GM19372 (cell line): ENCODE measurements around the gene EPM2AIP1.
"Not testable (repeated sequence)": the region's sequence is repeated elsewhere in the genome, so short reads cannot be mapped to it uniquely, and the experiment has no call there.

Experiments
- ATAC-seq: cut with Tn5 transposase; IDR thresholded peaks from one replicate; pipeline ENCODE4 v1.9.1; 2021; ENCODE audit warnings: mild to moderate bottlenecking, low read depth, moderate library complexity; ENCODE audit not compliant: unreplicated experiment

EPM2AIP1 gene

GRCh38 chr3:36993326-36994283 lies 674 bp upstream of the EPM2AIP1 start, which contains the start of gene MLH1:
Gene MLH1 (plus strand): TSS chr3:36993518. CDS start chr3:36993548, 30 bp downstream.
- peak; percentile 84 for ATAC-seq

GRCh38 chr3:36991923-36992805 lies 767 bp downstream of the EPM2AIP1 start:
- ATAC-seq, result no peak

DNA sequence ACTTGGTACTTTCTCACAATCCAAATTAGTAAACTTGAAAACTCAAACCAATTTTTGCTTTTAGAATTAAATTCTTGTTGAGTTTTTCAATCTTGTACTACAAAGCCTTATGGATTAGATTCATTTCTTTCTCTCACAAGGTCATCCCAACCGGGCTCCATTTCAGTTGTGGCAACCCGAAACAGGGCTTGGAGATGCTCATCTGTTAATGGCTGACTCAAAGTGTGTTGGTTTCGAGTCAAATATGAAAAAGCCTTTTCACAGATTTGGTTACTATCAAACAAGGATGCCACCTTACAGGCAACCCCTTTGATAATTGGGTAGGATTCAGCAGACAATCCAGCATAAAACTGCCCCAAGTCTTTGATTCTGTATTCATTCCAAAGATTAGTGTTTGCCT lies 1.8 kb downstream of the EPM2AIP1 start:
- no peak for ATAC-seq

GRCh38 chr3:36989568-36989967 lies 3.4 kb downstream of the EPM2AIP1 start:
- ATAC-seq, result no peak

- no peak for ATAC-seq
Observed at GRCh38 chr3:36989005-36989404, 3.9 kb downstream of the EPM2AIP1 start.

DNA sequence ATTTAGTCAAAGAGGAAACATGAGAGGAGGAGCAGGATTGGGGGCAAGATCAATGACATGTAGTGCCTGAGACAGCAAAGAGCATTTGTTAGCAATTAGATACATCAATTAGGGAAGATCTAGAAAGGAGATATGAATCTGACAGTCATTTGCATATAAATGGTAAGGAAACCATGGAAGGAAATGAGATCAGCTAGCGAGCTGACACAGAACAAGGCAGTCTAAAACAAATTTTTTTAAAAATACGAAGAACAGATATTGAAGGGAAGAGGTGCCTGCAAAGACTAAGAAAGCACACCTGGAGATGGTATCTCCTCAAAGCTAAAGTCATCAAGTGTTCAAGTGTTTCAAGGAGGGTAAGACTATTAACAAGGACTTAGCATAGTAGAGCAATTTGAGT lies 4.6 kb downstream of the EPM2AIP1 start:
- ATAC-seq, result no peak

- ATAC-seq, result no peak
Observed at GRCh38 chr3:36981006-36981405, 11.9 kb downstream of the EPM2AIP1 start.

- no peak for ATAC-seq
Observed at GRCh38 chr3:36973139-36973538, 19.8 kb downstream of the EPM2AIP1 start.

- no peak for ATAC-seq
Observed at GRCh38 chr3:36972163-36972562, 20.8 kb downstream of the EPM2AIP1 start.

DNA sequence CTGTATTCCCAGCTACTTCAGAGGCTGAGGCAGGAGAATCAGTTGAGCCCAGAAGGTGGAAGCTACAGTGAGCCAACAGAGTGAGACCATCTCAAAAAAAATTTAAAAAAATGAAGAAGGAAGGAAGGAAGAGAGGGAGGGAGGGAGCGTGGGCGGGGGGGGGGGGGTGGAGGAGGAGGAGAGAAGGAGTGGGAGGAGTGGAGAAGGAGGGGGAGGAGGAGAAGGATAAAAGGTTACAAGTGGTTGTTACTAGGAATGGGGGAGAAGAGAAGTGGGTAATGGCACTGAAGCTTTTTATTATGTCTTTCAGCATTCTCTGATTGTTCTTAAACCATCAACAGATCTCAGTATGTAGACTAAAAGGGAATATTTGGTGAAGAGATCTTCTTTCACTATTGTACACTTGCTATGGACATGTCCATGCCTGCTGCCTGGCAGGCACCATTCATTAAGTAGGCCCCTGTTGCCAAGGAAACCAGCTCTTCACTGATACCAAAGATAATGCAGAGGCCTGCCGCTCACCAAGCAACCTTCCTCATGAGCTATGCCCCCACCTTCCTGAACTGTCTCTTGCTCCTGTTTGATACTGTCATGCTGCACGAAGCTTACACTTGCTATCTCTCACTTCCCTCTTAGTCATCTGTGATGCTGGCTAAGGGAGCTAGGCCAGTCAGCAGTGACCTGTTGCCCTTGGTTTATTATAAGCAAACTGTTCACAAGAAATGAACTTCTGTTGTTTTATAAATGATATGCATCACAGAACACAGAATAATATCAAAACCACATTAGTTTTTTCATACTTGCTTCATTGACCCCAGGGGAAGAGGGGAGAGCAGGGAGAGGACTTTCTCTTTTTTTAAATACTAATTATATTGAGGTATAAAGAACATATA lies 23.1 kb downstream of the EPM2AIP1 start:
- peak; percentile 99 for ATAC-seq

DNA sequence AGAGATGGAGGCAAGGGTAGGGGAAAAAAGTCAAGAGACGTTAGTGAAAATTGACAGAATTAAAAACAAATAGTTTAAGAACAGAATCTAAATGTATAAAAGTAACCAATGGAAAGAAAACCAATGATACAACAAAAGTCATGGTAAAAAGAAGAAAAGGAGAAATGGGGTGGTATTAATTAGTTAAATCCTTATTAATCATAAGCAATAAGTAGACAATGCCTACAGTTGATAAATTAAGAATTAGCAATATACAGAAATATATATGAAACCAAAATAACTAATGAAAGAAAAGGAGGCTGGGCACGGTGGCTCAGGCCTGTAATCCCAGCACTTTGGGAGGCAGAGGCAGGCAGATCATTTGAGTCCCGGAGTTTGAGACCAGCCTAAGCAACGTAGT lies 23.8 kb downstream of the EPM2AIP1 start:
- no peak for ATAC-seq

DNA sequence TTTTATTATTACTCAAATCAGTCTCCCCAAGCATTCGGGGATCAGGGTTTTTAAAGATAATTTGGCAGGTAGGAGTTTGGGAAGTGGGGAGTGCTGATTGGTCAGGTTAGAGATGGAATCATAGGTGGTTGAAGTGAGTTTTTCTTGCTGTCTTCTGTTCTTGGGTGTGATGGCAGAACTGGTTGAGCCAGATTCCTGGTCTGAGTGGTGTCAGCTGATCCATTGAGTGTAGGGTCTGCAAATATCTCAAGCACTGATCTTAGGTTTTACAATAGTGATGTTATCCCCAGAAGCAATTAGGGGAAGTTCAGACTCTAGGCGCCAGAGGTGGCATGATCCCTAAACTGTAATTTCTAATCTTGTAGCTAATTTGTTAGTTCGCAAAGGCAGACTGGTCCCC lies 27.5 kb downstream of the EPM2AIP1 start:
- no peak for ATAC-seq

DNA sequence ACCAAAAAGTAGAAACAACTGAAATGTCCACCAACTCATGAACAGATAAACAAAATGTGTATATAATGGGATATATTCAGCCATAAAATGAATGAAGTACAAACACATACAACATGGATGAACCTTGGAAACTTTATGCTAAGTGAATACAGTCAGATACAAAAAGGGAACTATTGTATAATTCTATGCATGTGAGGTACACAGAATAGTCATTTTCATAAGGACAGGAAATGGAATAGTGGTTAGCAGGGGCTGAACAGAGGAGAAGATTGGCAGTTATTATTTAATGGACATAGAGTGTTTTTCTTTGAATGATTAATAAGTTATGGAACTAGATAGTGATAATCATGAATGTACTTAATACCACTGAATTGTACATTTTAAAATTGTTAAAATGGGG lies 28.1 kb downstream of the EPM2AIP1 start:
- ATAC-seq, result peak; percentile 54

DNA sequence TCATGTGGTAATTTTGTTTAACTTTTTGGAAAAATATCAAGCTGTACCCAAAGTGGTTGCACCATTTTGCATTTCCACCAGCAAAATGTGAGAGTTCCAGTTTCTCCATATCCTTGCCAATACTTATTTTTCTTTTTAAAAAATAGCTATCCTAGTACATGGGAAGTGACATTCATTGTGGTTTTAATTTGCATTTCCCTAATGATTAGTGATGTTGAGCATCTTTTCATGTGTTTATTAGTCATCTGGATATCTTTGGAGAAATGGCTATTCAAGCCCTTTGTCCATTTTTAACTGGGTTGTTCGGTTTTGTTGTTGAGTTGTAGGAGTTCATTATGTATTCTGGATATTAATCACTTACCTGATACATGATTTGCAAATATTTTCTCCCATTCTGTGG lies 28.6 kb downstream of the EPM2AIP1 start:
- ATAC-seq, result no peak

- ATAC-seq, result not testable (repeated sequence)
Observed at GRCh38 chr3:36963008-36963407, 29.9 kb downstream of the EPM2AIP1 start.

DNA sequence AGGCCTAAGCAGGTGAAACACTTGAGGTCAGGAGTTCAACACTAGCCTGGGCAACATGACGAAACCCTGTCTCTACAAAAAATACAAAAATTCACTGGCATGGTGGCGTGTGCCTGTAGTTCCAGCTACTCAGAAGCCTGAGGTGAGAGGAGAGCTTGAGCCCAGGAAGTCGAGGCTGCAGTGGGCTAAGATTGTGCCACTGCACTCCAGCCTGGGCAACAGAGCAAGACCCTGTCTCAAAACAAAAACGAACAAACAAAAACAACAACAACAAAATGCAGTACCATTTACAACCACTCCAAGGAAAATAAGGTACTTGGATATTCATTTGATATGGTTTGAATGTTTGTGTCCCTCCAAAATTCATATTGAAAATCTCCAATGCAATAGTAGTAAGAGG lies 32.4 kb downstream of the EPM2AIP1 start:
- no peak for ATAC-seq

GRCh38 chr3:36959821-36960220 lies 33.1 kb downstream of the EPM2AIP1 start:
- no peak for ATAC-seq

GRCh38 chr3:36957862-36958686 lies 34.9 kb downstream of the EPM2AIP1 start:
- no peak for ATAC-seq

- ATAC-seq, result no peak
Observed at GRCh38 chr3:36957063-36957462, 35.9 kb downstream of the EPM2AIP1 start.
